GM19023 (cell line): Measurements from ENCODE around the gene TANGO6.

ENCODE experiments used
- ATAC-seq: cut with Tn5 transposase; IDR thresholded peaks from one replicate; pipeline ENCODE4 v1.9.1; 2021; ENCODE audit warnings: mild to moderate bottlenecking, moderate library complexity; ENCODE audit not compliant: unreplicated experiment

The TANGO6 gene

DNA sequence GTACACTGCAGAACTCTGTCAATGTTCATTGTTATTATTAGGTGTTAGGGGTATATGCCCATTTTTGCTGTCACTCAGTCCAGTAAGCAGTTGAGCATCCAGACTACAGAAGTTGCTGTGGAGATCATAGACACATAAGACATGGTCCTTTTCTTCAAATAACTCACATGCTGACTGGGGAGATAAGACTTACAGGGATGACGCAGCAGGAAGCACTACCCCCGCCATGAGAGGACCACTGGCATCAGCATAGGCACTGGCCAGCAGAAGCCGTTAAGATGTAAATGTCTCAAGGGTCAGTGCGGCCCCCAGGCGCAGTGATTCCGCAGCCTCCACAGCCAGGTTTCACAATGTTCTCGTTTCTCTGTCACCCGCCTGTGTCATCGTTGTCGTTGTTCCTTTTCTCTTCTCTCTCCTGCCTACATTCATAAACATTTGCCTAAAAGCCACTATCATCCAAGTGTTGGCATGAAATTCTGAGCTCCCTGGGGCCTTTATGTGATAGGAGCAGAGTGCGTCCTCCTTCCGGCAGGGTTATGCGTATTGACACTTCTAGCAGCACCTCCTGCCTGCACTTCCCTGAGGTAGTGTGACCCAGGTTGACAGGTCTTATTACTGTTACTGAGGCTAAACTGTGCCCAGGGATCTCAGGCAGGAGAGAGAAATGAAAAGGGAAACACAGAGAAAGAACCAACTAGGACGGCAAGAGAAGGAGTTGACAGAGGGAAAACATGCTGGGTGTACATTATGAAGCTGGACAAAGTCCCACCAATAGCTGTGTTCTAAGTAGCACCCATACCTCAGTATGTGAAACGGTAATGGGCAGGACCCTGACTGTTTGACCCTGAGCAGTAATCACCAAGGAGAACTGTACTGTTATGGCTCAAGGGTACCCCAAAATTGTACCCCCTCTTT lies 17.9 kb downstream of the TANGO6 start:
- no peak for ATAC-seq

DNA sequence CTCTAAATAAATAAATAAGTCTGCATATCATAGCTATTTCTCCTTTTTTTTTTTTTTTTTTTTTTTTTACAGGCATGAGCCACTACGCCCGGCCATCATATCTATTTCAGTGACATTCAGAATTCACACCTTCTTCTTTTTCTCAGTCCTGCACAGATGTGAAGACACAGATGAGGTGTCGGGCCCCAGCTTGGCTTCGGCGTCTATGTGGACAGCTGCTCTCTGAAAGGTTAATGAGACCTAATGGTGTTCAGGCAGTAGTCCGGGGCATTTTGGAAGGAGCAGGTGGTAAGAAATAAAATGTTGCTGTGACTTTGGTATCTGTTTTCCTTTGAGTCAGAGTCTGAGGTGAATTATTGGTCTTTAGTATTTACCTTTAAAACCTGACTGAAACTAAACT lies 23.6 kb downstream of the TANGO6 start:
- no peak for ATAC-seq

DNA sequence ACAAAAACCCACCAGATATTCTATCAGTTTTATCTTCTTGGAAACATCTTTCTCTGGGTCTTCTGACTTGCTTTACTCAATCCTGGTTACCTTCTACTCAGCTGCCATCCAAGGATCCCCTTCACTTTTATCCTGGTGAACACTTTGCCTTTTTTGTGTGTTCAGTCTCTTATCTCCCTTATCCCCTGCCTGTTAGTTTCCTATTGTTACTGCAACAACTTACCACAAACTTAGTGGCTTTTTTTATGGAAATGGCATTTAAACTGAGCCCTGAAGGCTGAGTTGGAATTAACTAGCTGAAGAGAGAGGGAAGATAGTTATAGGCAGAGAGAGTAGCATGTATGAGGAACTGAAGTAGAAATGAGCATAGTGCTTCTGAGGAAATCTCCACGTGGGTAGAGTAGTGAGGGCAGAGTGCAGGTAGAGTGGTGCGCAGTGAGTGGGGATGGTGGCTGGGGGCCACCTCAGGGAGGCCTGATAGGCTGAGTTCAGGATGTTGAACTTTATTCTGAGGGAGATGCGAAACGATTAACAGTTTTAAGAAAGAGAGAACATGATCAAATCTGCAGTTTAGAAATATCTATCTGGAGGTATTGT lies 26.3 kb downstream of the TANGO6 start:
- no peak for ATAC-seq

DNA sequence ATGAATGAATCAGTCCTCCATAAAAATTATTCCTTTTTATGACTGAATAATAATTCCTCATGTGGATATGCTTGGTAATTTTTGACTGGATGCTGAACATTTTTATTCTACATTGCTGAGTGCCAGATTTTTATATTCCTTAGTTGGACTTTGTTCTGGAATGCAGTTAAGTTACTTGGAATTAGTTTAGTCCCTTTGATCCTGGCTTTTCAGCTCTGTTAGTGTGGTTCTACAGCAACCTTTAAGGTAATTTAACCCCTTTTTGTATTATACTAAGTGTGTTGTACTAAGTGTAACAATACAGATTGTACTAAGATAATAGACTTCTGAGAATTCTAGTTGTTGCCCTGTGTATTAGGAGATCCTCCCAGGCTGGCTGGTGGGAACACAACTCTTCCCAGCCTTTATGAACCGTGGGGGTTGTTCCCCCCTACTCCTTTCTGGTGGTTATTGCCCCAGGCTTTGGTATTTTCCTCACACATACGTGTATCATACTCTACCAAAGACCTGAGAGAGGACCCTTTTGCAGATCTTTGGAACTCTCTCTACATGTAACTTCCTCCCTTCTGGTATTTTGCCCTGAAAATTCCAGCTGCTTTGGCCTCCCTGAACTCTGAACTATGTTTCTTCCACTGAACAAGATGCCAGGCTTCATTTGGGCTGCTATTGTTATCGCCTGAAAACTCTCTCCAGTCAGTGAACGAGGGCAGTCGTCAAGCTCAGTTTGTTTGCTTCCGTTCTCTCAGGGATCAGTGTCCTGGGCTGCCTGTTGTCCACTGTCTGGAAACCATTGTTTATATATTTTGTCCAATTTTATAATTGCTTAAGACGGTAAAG lies 30.5 kb downstream of the TANGO6 start:
- no peak for ATAC-seq

DNA sequence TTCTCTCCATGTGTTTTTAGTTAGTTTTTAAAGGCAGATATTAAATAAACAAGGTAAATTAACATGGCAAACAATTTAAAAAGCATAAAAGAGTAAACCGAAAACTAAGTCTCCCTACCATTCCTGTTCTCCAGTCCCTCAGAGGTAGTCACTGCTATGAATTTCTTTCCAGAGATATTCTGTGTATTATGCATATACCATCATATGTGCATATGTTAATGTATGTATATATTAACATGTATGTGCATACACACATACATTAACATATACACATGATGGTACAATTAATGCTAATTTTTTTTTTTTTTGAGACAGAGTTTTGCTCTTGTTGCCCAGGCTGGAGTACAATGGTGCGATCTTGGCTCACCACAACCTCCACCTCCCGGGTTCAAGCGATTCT lies 32.5 kb downstream of the TANGO6 start:
- no peak for ATAC-seq

DNA sequence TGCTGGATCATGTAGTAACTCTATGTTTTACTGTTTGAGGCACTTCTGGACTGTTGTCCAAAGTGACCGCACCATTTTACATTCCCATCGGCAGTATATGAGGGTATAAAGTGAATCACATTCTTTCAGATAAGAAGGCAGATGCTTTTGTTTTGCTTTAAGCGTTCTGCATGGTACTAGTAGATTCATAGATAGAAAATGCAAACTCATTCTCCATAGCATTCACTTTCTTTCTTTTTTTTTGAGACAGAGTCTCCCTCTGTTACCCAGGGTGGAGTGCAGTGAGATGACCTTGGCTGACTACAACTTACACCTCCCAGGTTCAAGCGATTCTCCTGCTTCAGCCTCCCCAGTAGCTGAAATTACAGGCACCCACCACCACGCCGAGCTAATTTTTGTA lies 40.4 kb downstream of the TANGO6 start:
- no peak for ATAC-seq

DNA sequence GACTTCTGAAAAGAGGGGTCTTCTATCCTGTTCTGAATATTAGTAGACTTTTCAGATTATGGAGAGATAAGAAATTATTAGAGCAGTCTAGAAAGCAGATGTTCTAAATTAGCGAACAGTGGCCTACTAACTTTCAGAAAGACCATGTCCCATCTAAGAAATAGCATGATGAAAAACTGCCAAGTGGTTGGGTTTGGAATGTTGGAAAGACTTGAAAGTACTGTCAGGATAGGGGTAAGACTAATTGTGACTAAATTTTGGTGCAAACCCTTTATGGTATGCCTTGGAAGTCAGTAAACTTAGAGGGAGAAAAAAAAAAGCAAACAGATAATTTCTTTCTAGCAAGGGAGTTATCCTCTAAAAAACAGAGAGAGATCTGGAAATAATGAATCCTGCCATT lies 41.1 kb downstream of the TANGO6 start:
- ATAC-seq: no peak

DNA sequence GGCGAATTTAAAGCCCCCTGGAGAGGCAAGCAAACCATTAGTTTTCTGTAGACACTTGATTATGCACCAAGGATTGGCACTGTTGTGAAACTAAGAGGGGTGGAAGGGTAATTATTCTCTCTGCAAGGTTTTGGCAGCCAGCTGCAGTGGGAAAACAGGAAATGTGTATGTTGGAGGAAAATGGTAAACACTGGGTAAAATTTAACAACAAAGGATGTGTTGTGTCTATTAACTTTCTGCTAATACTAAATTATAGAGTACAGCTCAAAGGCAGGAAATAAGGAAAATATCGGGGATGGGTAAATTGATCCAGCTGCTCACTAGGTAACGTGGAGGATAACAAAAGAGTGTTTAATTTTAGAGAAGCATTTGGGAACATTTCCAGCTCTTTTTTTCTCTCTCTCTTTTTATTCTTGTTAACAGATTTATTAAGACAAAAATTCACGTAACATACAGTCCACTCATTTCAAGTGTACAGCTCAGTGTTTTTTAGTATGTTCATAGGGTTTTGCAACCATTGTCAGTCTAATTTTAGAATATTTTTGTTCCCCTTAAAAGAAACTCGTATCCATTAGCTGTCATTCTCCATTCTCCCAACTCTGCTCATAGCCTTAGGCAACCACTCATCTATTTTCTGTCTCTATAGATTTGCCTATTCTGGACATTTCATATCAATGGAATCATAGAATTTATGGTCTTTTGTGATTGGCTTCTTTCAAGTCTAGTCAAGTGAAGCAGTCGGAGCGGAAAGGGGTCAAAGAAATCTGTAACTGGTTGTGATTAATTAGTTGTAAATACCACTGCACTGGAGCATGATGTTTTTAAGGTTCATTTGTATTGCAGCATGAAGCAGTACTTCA lies 41.8 kb downstream of the TANGO6 start:
- ATAC-seq: no peak

DNA sequence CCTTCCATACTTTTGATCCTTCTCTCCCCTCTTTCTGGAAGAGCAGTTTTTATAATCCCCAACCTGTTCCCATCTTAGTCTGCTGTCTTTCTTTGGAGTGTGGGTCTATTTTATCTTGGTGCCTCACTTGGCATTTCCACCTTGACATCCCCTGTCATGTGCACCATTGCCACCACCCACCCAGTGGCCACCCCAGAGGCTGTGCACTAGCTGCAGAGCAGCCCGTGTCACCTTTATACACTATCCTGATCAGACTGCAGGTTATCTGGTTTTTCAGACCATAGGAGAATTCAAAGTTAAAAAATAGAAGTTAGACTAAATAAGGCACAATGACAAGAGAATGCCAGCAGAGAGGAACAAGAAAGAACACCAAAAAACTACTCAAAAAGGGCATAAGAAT lies 43.8 kb downstream of the TANGO6 start:
- ATAC-seq: no peak

DNA sequence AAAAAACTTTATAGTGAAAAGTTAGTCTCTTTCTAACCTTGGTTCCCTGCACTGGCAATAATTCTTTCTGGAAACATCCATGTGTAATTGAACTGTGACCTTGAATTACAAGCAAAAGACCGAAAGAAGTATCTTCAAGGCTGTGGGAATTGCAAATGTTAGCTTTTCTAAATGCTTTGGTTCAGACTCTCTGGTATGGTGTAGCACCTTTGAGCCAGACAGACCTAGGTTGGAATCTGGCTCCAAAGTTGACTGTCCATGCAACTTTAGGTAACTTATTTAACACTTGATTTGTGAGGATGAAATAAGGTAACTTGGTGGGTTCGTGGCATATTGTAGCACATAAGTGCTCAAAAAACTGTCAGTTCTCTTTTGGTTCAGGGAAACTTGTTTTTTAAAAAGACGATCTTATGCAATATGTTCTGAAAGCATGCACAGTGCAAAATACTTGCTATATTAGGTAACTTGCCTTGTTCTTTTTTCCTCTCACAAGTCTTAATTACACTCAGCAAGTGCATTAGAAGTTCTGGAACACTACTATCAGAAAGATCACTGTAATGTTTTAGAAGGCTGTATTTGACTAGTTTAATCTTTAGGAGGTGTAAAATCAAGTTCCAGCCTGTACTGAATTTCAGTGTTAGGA lies 46.3 kb downstream of the TANGO6 start:
- no peak for ATAC-seq

DNA sequence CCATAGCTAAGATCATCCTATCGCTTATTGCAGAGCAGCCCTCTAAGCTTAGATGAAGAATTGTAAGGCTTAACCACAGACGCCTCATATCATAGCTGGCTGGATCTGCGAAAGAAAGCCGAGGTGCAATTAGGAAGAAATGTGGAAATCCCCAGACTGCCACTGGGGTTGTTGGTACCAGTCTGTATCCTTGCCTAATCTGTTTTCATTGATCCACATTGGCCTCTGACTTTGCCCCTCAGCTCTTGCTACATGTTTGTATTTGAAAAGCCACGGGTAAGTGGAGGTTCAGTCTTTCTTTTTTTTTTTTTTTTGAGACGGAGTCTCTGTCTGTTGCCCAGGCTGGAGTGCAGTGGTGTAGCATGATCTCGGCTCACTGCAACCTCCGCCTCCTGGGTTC lies 48.9 kb downstream of the TANGO6 start:
- ATAC-seq: no peak

DNA sequence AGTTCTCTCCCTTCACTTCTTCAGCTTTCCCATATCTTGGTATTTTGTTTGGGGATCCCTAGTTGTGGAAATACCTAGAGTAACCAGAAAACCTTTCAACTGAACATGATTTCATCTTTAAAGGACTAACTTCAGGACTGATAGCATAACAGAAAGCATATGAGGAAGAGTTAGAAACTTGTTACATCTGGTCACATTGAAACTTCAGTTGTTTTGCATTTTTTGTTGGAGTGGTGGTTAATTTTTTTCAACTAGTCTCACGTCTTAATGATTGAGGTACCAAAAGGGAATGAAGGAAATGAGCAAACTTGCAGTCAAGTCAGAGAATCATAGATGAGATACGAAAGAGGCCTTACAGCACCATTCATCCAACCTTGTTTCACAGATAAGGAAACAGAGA lies 49.6 kb downstream of the TANGO6 start:
- ATAC-seq: no peak

DNA sequence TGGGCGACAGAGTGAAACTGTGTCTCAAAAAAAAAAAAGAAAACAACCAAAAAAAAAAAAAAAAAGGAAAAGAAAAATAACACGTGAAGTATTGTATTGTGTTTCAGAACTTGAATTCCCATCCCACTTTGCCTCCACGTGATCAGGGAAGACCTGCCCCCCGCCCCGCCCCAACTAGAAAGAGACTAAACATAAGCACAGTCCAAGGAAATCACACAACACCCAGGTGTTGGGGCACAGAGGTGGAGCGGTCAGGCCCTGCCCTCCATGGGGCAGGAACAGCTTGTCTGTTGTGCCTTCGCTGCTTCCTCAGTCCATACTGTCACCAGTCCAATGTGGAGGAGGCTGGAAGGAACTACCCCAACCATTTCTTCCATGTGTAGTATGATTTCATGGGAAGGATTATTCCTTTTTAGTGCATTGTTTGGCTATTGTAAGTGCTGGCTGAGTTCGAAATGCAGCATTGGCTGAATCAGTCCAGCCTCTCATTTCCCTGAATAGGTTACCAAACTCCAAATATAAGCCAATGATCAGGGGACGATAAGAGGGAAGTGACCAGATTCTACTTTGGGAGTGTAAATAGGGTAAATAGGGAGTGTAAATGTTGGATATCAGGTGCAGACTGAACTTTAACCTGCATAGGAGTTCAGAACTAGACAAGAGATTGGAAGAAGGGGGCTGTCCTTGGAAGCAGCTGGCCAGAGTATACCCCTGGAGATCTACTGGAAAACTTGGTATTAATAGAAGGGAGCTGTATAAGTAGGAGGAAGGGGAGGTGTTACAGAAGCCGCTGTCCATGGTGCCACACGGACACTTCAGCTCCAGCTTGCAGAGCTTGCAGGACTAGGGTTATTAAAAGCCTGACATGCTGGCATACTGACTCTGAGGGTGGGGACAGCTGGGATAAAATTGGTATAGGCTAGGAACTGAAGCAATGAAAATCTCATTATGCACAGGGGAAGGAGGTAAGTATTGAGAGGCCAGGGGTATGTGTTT lies 50.7 kb downstream of the TANGO6 start:
- ATAC-seq: no peak

DNA sequence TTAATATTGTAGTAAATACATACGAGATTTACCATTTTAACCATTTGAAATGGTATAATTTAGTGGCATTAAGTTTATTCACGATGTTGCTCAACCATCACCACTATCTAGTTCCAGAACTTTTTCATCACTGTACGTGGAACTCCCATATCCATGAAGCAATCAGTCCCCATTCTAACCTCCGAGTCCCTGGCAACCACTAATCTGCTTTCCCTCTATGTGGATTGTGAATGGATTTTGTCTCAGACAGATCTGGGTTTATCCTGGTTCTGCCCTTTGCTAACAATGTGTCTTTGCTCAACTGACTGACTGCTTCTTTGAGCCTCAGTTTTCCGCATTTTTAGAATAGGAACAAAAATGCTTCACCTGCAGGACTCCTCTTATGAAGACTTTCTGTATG lies 51.4 kb downstream of the TANGO6 start:
- no peak for ATAC-seq

DNA sequence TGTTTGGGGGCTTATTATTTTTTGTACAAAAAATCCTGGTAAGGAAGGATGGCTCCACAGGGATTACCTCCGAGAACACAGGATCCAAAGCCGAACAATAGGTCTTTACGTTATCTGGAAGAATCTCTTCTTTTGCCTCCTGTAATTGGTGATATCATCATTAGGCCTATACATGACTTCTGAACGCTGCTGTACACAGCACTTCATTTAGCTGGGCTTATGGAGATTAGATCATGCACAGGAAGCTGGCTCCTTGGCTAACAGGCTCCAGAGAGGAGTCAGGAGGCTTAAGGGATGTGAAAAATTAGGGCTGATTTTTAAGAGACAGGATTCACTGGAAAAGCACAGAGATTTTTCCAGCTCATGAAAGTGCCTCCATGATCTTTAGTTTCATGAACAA lies 54.7 kb downstream of the TANGO6 start:
- ATAC-seq: no peak

DNA sequence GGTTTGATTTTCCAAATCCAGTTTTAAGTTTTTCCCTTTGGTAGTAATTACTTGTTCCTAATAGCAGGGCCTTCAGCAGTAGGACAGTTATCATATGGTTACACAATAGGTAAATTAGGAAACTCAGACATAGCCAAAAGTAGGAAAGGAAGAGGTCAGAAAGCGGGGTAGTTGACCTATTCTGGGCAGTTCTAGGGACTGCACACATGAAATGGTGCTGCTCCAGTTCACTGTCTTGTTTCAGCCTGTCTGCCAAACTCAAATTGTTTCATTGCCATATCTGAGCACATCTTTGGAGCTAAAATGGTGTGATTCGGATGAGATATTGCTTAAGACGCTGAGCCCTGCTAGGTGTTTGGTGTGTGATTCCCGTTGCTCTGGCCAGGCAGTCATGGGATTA lies 56.7 kb downstream of the TANGO6 start:
- ATAC-seq: no peak

DNA sequence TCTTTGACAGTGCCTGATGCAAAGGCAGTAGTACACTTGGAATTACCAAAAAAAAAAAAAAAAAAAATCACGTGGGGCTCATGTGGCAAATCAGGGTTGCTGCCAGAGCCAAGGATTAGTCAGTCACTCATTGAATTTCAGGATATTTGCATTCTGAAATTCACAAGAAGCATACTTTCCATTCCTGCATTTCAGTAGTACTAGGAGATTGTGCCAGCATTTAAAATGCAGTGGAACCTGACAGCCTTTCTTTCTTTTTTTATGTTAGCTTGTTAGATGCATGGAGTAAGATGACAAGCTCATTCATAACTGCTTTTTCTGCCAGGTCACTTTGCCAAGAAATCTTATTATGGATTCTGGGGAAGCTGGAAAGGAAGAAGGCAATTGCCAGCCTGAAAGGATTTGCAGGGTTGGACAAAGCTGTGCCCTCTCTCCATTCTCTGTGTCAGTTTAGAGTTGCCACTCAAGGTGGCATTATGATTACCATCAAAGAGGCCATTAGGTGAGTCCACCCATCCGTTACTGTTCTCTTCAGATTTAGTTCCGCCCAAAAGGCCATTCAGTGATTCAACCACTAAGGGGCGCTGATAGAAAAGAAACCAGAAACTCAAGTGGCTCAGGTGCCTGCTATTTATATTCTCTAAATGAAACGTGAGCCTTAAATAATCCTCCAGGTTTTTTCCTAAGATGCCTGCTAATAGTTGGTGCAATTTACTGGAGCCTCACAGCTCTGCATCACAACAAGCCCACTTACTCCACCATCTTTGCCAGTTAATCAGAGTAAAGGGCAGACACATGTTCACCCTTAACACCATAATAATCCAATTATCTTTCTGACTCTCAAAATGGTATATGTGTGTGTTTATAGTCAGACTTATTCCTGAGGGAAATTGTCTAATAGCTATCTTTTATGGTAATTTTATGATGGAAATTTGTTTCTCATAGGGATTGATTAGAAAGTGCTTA lies 59.0 kb downstream of the TANGO6 start:
- no peak for ATAC-seq

DNA sequence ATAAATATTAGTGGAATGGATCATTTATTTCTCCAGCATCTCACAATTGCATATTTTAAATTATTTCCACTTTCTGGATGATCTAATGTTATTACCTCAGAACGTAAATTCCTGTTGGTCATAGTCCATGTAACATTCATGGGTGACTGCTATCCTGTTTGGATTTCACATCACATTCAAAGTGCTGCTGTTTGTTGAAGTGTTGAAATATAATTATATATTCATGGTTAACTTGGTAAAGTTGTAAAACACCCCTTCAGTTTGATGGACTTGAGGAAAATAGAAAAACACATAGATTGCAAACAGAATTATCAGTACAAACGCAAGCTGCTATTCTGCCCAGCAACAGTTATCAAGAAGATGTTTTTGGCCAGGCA lies 59.6 kb downstream of the TANGO6 start:
- ATAC-seq: no peak
